Choroid plexus epithelial cell (primary cell): ENCODE results near the gene LAGE3.

Source experiments
- DNase-seq: peaks from one replicate; pipeline ENCODE4 v3.0.0-alpha.2; 2010; ENCODE audit warnings: low read depth
- H3K4me3 ChIP-seq: 2 replicates; pipeline ENCODE4 v1.5.1; 2011; ENCODE audit warnings: low read depth, mild to moderate bottlenecking, control low read depth, low read length, moderate library complexity
- TF ChIP-seq, protein P1 (sequence below): conservative IDR thresholded peaks from 2 replicates; pipeline ENCODE4 v1.5.1; 2011; ENCODE audit warnings: low read depth, mild to moderate bottlenecking, control low read depth, inconsistent platforms, low read length, moderate library complexity

Gene LAGE3

DNA sequence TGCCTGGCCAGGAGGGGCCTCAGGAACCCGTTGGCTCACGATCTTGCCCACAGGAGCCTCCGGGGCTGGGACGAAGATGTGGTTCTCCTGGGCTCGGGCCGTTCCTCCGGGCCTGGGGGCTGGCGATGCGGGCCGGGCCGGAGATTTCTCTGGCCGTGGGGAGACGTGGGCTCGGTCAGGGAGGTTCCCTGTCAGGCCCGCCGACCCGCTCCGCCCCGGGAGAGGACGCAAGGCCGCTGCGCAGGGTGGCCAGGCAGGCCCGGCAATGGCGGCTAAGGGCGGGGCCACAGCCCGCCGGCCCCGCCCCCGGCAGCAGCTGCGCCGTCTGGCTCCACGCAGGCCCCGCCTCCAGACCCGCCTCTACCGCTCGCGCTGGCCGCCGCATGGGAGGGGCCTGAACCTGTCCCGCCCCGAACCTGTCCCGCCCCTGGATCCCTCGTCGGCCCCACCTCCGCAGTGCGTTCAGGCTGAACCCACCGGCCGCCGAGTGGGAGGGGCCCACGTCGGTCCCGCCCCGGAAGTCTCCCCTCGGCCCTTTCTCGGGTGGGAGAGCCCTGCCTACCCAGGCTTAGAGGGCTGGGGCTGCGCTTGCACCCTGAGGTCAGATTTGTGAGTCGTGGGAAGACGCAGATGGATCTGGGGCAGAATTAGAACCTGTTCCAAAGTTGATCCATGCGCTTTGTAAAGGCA is 37.0 kb upstream of the LAGE3 start, which contains the start of gene FAM3A:
Gene FAM3A (minus strand): TSS at position 267 of the 690 bp plus-strand sequence. CDS start 460 bp downstream, outside the sequence.
- peak within 1 kb of the TSS; percentile 67 for H3K4me3 ChIP-seq
- TF ChIP-seq, protein P1, sequence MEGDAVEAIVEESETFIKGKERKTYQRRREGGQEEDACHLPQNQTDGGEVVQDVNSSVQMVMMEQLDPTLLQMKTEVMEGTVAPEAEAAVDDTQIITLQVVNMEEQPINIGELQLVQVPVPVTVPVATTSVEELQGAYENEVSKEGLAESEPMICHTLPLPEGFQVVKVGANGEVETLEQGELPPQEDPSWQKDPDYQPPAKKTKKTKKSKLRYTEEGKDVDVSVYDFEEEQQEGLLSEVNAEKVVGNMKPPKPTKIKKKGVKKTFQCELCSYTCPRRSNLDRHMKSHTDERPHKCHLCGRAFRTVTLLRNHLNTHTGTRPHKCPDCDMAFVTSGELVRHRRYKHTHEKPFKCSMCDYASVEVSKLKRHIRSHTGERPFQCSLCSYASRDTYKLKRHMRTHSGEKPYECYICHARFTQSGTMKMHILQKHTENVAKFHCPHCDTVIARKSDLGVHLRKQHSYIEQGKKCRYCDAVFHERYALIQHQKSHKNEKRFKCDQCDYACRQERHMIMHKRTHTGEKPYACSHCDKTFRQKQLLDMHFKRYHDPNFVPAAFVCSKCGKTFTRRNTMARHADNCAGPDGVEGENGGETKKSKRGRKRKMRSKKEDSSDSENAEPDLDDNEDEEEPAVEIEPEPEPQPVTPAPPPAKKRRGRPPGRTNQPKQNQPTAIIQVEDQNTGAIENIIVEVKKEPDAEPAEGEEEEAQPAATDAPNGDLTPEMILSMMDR: no peak
- DNase-seq: peak; percentile 93

DNA sequence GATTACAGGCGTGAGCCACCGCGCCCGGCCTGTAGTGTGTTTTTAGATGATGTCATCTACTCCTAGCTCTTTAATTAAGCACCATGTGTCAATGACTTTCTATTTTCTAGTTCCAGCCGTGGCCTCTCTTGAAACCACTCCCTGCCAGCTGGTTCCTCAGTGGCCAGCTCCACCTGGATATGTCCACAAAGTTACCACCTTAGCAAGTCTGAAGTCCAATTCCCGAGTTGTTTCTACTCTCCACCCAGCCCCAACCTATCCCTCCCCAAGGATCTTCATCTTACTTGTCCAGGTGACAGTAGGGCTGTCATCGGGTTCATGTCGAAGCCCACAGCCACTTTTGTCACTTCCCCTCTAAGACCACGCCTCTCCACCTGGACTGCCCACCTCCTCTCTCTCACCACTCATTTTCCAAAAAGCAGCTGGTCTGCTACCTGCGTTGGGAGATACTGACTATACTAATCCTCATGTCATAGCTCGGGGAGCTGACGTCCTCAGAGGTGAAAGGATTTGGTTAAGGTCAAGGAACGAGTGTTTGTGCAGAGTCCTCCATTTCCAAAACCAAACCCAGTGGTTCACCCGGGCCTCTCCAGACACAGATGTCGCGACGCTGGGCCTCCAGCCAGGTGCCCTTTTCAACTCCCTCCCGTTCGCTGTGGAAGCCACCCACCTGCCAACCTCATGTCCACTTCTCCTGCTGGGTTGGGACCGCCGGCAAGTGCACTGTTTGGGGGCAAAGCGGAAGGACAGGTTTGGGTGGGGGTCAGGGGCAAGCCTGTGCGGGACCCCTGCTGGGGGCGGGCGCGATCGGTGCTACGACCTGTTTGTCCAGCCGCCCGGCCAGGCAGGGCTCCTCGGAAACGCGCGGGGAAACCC is 36.2 kb upstream of the LAGE3 start:
- peak overlapping the region; percentile 67 for H3K4me3 ChIP-seq
- no peak for DNase-seq
- TF ChIP-seq, protein P1: no peak

DNA sequence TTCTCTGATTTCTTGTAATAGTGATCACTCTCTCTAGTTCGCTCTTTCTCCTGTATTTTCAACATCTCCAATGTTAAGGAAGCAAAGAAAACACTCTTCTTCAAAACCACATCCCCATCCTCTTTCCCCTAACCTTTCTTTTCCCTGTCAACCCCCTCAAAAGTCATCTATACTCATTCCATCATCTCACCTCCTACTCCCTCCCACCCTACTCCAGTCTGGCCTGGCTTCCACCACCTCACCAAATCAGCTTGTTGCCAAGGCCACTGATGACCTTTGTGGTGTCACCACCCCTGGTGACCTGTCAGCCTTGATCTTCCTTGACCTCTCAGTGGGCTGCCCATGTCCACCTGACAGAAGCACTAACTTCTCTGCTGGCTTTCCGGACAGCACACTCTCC is 34.6 kb upstream of the LAGE3 start:
- TF ChIP-seq, protein P1: no peak
- DNase-seq: no peak
- no peak overlapping the region for H3K4me3 ChIP-seq

DNA sequence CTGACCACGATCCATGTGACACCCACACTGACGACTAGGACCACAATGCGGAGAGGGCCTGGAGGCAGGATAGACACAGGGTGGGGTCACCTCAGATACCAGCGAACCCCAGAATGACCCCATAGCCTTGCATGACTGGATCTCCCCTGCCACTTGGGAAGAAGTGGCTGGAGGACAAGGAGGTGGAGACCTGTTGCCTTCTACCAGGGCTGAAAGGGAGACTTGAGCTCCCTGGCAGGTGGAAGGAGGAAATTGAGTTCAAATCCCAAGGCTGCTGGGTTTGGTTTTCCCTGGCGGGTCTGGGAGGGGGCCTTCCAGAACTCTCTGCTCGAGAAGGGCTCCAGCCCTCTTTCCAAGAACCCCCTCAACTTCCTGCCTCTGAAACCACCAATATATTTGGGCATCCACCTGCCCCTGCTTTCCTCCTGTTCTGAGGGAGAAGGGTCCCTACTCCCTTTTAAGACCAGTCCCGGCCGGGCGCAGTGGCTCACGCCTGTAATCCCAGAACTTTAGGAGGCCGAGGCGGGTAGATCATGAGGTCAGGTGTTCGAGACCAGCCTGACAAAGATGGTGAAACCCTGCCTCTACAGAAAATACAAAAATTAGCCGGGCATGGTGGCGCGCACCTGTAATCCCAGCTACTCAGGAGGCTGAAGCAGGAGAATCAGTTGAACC is 33.9 kb upstream of the LAGE3 start:
- H3K4me3 ChIP-seq: no peak overlapping the region
- no peak for DNase-seq
- TF ChIP-seq, protein P1: no peak

DNA sequence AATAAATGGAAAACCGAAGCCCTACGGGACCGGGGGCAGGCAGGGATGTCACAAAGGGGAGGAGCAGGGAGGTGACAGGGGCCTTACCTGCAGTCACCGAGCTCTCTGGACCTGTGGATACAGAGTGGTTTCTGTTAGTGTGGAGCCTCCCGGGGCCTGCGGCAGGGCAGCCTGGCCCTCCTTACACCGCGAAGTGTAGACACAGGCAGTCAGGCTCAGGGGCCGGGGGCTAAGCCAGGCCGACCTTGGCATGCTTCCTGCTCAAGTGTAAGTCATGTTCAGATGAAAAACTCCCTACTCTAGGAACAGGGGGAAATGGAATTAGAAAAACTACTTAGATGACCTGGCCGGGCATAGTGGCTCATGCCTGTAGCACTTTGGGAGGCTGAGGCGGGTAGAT is 32.7 kb upstream of the LAGE3 start:
- H3K4me3 ChIP-seq: no peak overlapping the region
- TF ChIP-seq, protein P1: no peak
- no peak for DNase-seq

DNA sequence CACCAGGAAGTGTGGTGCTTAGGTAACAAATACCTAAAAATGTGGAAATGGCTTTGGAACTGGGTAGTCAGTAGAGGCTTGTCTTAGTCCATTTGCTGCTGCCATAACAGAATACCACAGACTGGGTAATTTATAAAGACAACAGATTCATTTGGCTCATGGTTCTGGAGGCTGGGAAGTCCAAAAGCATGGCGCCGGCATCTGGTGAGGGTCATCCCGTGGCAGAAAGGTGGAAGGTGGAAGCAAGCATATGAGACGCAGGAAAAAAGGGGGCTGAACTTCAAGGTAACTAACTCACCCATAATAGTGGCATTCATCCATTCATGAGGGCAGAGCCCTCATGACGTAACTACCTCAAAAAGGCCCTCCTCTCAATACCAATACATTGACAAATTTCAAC is 30.4 kb upstream of the LAGE3 start:
- DNase-seq: no peak
- H3K4me3 ChIP-seq: no peak overlapping the region
- TF ChIP-seq, protein P1: no peak
